GM10266 (cell line): ENCODE measurements around the gene TMEM63C.

ENCODE experiments used
- DNase-seq: peaks from one replicate; pipeline ENCODE4 v3.0.0; 2012; ENCODE audit errors: extremely low spot score
- TF ChIP-seq, protein P1 (sequence below): IDR thresholded peaks from 2 replicates; pipeline ENCODE4 v1.5.1; 2012; ENCODE audit warnings: mild to moderate bottlenecking, low read depth; ENCODE audit not compliant: control insufficient read depth, insufficient read depth; ENCODE audit errors: missing control alignments

The TMEM63C gene

DNA sequence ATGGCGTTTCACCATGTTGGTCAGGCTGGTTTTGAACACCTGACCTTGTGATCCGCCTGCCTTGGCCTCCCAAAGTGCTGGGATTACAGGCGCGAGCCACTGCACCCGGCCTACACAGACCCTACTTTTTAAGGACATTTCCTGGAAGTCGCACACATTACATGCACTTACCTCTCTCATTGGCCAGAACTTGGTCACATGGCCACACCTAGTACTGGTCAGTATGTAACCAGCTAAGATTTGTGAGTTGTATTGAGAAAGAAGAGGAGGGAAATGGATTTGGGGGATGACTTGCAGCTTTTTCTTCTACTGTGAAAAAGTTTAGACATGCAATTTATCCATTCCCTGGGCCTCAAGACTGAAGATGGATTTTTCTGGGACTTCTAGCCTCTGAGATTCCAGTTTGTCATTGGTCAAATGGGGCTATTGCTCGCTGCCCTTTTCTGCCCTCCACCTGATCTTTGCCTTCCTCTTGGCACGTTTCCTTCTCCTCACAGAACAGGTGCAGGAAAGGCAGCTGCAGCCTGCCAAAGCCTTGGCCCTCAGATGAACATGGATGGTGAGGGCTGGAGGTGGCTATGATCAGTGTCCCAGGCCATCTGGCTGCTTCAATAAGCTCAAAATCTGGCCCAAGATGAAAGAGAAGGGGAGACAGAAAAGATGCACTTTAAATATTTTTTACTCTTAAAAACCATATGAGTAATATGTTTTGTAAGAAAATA, 32.9 kb upstream of the TMEM63C start:
- no peak for DNase-seq
- TF ChIP-seq, protein P1, sequence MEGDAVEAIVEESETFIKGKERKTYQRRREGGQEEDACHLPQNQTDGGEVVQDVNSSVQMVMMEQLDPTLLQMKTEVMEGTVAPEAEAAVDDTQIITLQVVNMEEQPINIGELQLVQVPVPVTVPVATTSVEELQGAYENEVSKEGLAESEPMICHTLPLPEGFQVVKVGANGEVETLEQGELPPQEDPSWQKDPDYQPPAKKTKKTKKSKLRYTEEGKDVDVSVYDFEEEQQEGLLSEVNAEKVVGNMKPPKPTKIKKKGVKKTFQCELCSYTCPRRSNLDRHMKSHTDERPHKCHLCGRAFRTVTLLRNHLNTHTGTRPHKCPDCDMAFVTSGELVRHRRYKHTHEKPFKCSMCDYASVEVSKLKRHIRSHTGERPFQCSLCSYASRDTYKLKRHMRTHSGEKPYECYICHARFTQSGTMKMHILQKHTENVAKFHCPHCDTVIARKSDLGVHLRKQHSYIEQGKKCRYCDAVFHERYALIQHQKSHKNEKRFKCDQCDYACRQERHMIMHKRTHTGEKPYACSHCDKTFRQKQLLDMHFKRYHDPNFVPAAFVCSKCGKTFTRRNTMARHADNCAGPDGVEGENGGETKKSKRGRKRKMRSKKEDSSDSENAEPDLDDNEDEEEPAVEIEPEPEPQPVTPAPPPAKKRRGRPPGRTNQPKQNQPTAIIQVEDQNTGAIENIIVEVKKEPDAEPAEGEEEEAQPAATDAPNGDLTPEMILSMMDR: no peak

DNA sequence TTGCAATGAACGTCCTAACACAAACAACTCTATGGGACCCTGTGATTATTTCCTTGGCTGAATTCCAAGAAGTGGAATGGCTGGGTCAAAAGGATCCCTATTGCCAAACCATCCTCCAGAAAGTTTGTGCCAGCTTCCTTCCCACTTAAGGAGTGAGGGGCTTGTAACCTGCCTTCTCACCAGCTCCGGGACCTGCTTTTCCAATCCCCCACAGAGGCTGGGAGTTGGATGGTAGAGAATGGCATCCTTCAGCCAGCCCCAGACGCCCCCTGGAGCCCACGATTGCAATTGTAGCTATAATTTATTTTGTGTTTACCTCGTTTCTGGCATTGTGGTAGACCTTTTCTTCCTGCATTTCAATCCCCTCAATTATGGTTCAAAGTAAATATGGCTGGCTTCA, 30.4 kb upstream of the TMEM63C start:
- TF ChIP-seq, protein P1: peak; percentile 52
- DNase-seq: no peak

DNA sequence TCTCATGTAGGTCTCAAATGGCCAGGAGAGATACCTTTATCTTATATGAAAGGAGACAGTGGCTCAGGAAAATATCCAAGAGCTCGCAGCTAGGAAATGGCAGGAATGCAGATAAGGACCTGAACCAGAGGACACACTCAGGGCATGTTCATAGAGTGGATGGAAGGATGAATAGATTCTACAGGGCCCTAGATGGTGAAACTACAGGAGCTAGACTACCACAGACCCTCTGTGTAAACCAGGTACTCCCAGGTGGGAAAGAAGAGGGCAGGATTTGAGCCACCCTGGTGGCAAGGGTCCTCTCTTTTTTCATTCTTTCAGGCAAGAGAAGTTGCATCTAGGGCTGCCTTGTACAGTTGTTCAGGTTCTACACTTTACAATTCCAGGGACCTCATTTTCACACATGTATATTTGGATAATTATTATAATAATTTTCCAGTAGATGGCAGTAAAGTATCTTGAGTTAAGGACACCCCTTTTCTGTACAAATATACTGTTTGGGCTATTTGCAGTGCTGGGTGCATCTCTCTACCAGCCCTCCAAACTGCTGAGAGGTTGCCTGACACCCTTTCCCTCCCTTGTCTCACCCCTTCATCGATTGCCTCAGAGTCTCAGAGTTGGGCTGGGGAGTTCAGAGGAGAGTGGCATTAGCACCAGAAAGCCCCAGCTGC, 29.5 kb upstream of the TMEM63C start:
- TF ChIP-seq, protein P1: no peak
- DNase-seq: peak; percentile 63

DNA sequence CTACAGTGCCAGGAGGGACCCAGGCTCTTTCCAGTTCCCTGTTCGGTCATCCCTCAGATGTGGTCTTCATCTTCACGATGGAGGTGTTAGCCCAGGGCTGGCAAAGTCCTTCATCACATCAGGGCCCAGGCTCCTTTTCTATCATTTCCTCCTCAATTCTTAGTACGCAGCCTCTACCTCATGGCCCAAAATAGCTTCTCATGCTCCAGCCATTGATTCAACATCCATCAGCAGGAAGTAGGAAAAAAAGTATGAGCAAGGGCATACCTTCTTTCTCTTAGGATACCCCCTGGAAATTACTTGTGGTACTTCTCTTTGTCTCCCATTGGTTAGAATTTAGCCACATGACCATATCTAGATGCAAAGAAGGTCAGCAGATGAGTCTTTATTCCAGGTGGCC, 27.8 kb upstream of the TMEM63C start:
- TF ChIP-seq, protein P1: no peak
- no peak for DNase-seq

DNA sequence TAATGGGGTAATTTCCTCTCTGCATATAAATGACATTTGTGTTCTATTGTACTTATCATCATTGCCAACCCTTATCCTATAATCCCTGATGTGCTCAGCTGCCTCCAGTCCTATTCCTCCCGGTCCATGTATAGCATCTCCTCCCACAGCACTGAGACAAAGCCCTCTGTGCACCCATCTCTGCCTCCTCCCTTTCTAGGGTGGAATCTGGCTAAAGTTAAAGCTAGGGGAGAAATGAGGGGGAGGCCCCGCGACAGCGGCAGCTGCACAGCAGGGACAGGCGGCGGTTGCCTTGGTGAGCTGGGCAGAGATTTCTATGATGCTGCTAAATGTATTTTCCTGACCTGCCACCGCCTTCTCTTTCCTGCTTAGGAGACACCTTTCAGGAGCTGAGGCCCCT, 27.2 kb upstream of the TMEM63C start:
- DNase-seq: no peak
- TF ChIP-seq, protein P1: no peak

DNA sequence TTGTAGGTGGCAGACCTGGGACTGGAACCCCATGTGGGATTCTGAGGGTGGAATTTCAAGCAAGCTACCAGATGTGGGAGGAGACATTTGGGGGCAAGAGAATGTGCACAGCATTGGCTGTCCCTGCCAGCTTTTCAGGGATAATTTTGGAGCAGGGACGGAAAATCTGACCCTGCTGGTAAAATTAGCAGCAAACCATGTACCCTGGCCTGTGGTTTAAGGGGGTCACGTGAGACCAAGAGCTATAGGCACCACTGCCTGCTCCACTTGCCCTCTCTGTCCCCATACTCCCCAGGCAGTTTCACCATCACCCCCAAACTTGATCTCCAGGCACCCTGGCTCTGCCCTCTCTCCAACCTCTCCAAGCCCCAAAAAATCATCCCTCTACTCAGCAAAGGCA, 26.5 kb upstream of the TMEM63C start:
- no peak for DNase-seq
- TF ChIP-seq, protein P1: no peak

DNA sequence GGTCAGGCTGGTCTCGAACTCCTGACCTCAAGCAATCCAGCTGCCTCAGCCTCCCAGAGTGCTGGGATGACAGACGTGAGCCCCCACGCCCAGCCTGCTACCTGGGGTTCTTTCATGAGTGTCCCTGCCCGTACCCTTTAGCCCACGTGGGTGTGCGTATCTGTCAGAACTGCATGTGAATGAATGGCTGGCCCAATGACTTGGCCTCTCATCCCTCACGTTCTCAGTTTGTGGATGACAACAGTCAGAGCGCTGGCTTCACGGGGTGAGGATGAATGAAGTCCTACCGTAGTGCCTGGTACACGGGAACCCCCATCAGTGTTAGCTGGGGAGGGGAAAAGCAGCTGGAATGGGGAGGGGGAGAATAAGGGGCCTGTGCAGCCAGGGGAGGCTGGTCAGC, 23.9 kb upstream of the TMEM63C start:
- no peak for DNase-seq
- TF ChIP-seq, protein P1: no peak
